ENCODE measurements around the gene BAIAP2L2. TPM values are rescaled to one million over a fixed set of nuclear protein-coding genes. Genes with fewer than 3 reads are reported as not detected.

Gene BAIAP2L2
- total and polyA plus RNA-seq, 2 of the 4 experiments (the other 2 are of a cell fraction) = 0.18 to 0.46 TPM

GRCh38 chr22:38077096-38077495 lies 33.4 kb downstream of the BAIAP2L2 start:
- Histone ChIP-seq H3K9ac (ENCODE audit: low read depth, low read length) (no peak overlapping the region), H3K9me1 (ENCODE audit: insufficient read depth, low read length) (0 out of 2 replicates have a peak, but pooled peaks cover 6% of the 10 kb centered on the region), H4K91ac (ENCODE audit: insufficient read depth, low read depth, low read length) (no peak overlapping the region), H3K79me1 (ENCODE audit: low read depth in 1 of 2, low read length in 2 of 2) (no peaks in the 10 kb centered on the region), H2AFZ (replicated peaks; ENCODE audit: low read length, poor library complexity) (no peak overlapping the region), H4K5ac (ENCODE audit: low read depth, low read length) (no peak overlapping the region), H2AK5ac (ENCODE audit: low read depth, low read length) (no peak overlapping the region), H2BK5ac (ENCODE audit: low read depth, low read length, poor library complexity, severe bottlenecking) (no peak overlapping the region), H3K4me2 (ENCODE audit: low read depth, low read length) (no peak overlapping the region), H3K23ac (ENCODE audit: low read depth, low read length) (no peak overlapping the region), H3K9me3 (ENCODE audit: control insufficient read depth, insufficient read depth, low read length) (no peaks in the 10 kb centered on the region), H2AK9ac (replicated peaks; ENCODE audit: low read depth, low read length, poor library complexity) (peak overlapping the region; percentile 35), H4K8ac (ENCODE audit: low read depth in 2 of 2, low read length in 2 of 2) (no peak overlapping the region), H2BK15ac (ENCODE audit: low read depth, low read length) (no peak overlapping the region), H3K27ac (ENCODE audit: insufficient read depth, low read length) (no peak overlapping the region), H3K56ac (ENCODE audit: extremely low read depth, insufficient read depth, low read length) (no peak overlapping the region), H2BK120ac (ENCODE audit: low read depth, low read length) (no peak overlapping the region), H2BK20ac (ENCODE audit: low read depth, low read length) (no peak overlapping the region), H3K27me3 (ENCODE audit: control insufficient read depth, insufficient read depth, low read length) (peaks cover 17% of the 10 kb centered on the region), H3K4me1 (ENCODE audit: control insufficient read depth, insufficient read depth, low read length) (no peaks in the 10 kb centered on the region; the same call in 1 of the 2 replicates), H3K36me3 (ENCODE audit: control insufficient read depth, insufficient read depth, low read length) (peaks cover 10% of the 10 kb centered on the region), H3K4me3 (ENCODE audit: insufficient read depth, low read depth, low read length) (no peak overlapping the region), H3K14ac (replicated peaks; ENCODE audit: low read depth, low read length) (no peak overlapping the region), H4K20me1 (ENCODE audit: insufficient read depth, low read length) (no peaks in the 10 kb centered on the region), H3K4ac (ENCODE audit: low read depth, low read length) (no peak overlapping the region), H3K18ac (ENCODE audit: low read depth, low read length) (no peak overlapping the region)
- no peak for ATAC-seq (ENCODE audit: low read depth)
- DNase-seq = no peak
- in situ Hi-C loops (cut with MboI; ENCODE audit: low sequenced_read_pairs) (no loop called here), intact Hi-C loops (cut with micrococcal nuclease) (no loop called here), dilution Hi-C loops (cut with HindIII; ENCODE audit: low sequenced_read_pairs, unreplicated experiment) (no loop called here)
- ChIA-PET POLR2A (ENCODE audit: unreplicated experiment) (no interaction called here), CTCF (no interaction called here)
- WGBS, 2 experiments (ENCODE audit: extremely low coverage in 2 of 2, insufficient read length in 1 of 2) = 77% methylated on average over 5 of the region's 12 CpGs; no CpG with 5 or more reads in 1 of the 2 experiments
- no peak for TF ChIP-seq CEBPB (IDR thresholded peaks at IDR 0.05; ENCODE audit: low read depth, low read length)
- no TSS peak for BruUV-seq (replicated peaks)

All from IMR-90 (cell line).